ENCODE results near the gene LENEP.
A peak's percentile ranks its signal among the peaks of the same experiment; 100 is the strongest.

DNA sequence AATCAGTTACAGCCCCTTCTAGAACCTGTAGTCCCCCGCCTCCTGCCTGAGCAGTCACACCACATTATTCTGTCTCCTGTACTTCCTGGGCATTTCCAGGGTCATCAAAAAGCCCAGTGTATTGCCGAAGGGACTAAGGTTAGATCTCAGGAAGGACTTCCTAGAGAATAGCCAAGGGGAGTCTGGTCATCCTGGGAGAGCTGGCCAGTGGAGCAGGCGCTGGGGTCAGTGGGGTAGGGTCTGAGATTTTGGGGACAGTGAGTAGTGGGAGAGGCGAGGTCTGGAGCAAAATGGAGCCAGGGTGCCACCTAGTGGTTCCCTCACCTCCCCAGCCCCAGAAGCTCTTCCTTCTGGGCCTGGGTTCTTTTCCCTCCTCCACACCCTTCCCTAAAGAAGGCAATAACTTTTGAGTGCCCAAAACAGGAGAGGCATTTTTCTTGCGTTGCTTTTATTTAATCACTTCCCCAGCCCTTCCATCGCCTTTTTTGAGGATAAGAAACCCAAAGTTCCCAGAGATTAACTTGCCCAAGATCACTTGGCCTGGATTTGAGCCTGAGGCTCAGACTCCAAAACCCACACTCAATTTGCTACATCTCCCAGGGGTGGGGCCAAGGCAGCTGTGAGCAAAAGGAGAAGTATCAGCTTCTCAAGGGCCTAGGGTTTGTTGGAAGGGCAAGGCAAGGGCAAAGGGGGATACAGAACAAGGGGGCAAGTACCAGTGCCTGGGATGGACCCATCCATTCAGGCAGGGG, 49.6 kb upstream of the LENEP start:
- TF ChIP-seq, protein P1, sequence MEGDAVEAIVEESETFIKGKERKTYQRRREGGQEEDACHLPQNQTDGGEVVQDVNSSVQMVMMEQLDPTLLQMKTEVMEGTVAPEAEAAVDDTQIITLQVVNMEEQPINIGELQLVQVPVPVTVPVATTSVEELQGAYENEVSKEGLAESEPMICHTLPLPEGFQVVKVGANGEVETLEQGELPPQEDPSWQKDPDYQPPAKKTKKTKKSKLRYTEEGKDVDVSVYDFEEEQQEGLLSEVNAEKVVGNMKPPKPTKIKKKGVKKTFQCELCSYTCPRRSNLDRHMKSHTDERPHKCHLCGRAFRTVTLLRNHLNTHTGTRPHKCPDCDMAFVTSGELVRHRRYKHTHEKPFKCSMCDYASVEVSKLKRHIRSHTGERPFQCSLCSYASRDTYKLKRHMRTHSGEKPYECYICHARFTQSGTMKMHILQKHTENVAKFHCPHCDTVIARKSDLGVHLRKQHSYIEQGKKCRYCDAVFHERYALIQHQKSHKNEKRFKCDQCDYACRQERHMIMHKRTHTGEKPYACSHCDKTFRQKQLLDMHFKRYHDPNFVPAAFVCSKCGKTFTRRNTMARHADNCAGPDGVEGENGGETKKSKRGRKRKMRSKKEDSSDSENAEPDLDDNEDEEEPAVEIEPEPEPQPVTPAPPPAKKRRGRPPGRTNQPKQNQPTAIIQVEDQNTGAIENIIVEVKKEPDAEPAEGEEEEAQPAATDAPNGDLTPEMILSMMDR (IDR thresholded peaks at IDR 0.05): peak in 5 of 6 experiments; percentile 52 to 70 (median 63)
- no peak for TF ChIP-seq POLR2A (IDR thresholded peaks at IDR 0.05)
